Sigmoid colon (tissue), 4 donors: ENCODE results near the gene STRIP2.

Source experiments
- CTCF ChIP-seq, 4 experiments: fragments of 450-650 bp in 3 of 4; fragments of 200-600 bp in 1 of 4; IDR thresholded peaks; one replicate each; pipeline ENCODE4 v1.5.1; 2016 to 2019; ENCODE audit warnings: antibody characterized with exemption in 4 of 4, mild to moderate bottlenecking in 3 of 4, moderate library complexity in 2 of 4
- EP300 ChIP-seq, 4 donors: sonication (generic); formaldehyde crosslinking; IDR thresholded peaks; one replicate each; pipeline ENCODE4 v1.6.1; 2017; ENCODE audit warnings: antibody characterized with exemption in 4 of 4
- POLR2A ChIP-seq, 2 donors: fragments of 450-650 bp; IDR thresholded peaks; one replicate each; pipeline ENCODE4 v1.6.1; 2016; ENCODE audit warnings: antibody characterized with exemption in 2 of 2, mild to moderate bottlenecking in 2 of 2, moderate library complexity in 2 of 2
- POLR2AphosphoS5 ChIP-seq, 4 donors: sonication (generic); formaldehyde crosslinking; IDR thresholded peaks; one replicate each; pipeline ENCODE4 v1.6.1; 2017; ENCODE audit warnings: antibody characterized with exemption in 4 of 4

DNA sequence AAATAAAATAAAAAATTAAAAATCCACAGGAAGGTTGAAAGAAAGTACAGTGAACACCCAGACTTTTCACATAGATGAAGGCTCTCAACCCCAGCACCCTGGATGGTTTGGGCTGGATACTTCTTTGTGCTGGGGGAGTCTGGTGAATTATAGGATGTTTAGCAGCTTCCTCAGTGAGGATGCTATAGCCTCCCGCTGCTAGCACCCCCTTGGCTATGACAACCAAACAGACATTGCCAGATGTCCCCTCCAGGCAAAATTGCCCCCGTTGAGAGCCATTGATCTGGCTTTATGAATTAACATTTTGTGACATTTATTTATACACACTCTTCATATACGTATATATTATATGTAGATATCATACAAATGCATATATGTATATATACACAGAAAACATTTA lies 89.7 kb downstream of the STRIP2 start:
- TF ChIP-seq CTCF (IDR thresholded peaks at IDR 0.05) (no peak), POLR2AphosphoS5 (IDR thresholded peaks at IDR 0.05) (no peak), EP300 (IDR thresholded peaks at IDR 0.05) (no peak), POLR2A (IDR thresholded peaks at IDR 0.05) (no peak)
